Neural cell (in vitro differentiated cells): ENCODE data around the gene GRIK2.

Experiments
- EZH2 ChIP-seq: fragments of 200-600, 300-800 bp; shearing (Covaris generic), sonication (generic); IDR thresholded peaks from 2 replicates; pipeline ENCODE4 v1.6.1; 2014; ENCODE audit warnings: antibody characterized with exemption, low read length, borderline replicate concordance, mild to moderate bottlenecking; ENCODE audit not compliant: insufficient read depth, poor library complexity, severe bottlenecking
- POLR2AphosphoS5 ChIP-seq: IDR thresholded peaks from 2 replicates; pipeline ENCODE4 v1.6.1; 2012
- REST ChIP-seq: IDR thresholded peaks from 2 replicates; pipeline ENCODE4 v1.6.1; 2012; ENCODE audit warnings: borderline replicate concordance
- TF ChIP-seq, protein P1 (sequence below): fragments of 450-650 bp; IDR thresholded peaks from 2 replicates; pipeline ENCODE4 v1.5.1; 2014; ENCODE audit warnings: antibody characterized with exemption, mild to moderate bottlenecking, moderate library complexity; ENCODE audit not compliant: poor library complexity, severe bottlenecking

DNA sequence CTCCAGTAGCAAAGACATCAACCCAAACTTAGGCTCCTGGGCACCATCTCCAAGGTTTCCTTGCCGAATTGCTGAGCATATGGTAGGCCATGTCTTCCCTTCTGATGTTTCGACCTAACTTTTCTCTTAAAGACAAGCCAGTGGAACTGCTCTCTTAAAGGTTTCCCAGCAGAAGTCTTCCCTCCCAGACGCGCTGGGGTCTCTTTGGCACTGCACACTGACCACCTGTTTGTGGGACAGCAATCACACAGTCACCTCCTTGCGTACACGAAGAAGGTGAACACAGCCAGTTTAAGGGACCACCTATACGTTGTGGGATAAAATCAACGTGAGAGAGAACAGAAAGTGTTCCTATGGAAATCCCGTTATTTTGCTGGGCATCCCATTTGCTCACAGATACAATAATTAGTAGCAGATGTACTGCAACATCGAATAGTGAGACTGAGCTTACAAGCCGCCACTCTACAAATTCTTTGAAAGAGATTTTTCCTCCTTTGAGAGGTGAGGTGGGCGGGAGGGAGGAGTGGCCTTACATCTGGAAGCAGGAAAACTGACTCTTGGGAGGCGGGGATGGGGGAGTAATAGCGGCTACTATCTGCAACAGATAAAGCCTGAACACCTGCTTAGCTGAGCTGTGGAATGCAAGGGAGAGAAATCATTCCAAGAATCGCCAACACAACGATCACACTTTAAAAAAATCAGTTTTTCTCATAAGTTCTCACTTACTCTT is 9.9 kb downstream of the GRIK2 start:
- TF ChIP-seq EZH2 (no peak), REST (no peak), POLR2AphosphoS5 (no peak)
- TF ChIP-seq, protein P1, sequence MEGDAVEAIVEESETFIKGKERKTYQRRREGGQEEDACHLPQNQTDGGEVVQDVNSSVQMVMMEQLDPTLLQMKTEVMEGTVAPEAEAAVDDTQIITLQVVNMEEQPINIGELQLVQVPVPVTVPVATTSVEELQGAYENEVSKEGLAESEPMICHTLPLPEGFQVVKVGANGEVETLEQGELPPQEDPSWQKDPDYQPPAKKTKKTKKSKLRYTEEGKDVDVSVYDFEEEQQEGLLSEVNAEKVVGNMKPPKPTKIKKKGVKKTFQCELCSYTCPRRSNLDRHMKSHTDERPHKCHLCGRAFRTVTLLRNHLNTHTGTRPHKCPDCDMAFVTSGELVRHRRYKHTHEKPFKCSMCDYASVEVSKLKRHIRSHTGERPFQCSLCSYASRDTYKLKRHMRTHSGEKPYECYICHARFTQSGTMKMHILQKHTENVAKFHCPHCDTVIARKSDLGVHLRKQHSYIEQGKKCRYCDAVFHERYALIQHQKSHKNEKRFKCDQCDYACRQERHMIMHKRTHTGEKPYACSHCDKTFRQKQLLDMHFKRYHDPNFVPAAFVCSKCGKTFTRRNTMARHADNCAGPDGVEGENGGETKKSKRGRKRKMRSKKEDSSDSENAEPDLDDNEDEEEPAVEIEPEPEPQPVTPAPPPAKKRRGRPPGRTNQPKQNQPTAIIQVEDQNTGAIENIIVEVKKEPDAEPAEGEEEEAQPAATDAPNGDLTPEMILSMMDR = no peak
